Small intestine (tissue), 7 donors: ENCODE results near the gene DMTF1. TPM values are rescaled to one million over a fixed set of nuclear protein-coding genes. Genes with fewer than 3 reads are reported as not detected.
A peak's percentile ranks its signal among the peaks of the same experiment; 100 is the strongest.
"Not testable (repeated sequence)": the region's sequence is repeated elsewhere in the genome, so short reads cannot be mapped to it uniquely, and the experiment has no call there.

Experiments
- DNase-seq, 2 donors: peaks; one replicate each; pipeline versions ENCODE4 v3.0.0 to v3.0.0-alpha.2; 2013
- FAIRE-seq: peaks from 2 replicates; lab custom pipeline; 2012; peaks lifted over from hg19 to GRCh38; lab: Jason Lieb, UNC
- H3K27ac ChIP-seq, 3 donors: one replicate each; pipeline ENCODE4 v1.5.1; 2013; ENCODE audit warnings: low read length in 2 of 3, mild to moderate bottlenecking in 2 of 3, control low read depth in 1 of 3, inconsistent platforms in 1 of 3, low read depth in 1 of 3, moderate library complexity in 1 of 3
- H3K27me3 ChIP-seq, 3 donors: one replicate each; pipeline ENCODE4 v1.6.1; 2013; ENCODE audit warnings: low read length in 3 of 3, inconsistent platforms in 1 of 3; ENCODE audit not compliant: control insufficient read depth in 3 of 3, insufficient read depth in 3 of 3
- H3K36me3 ChIP-seq, 3 donors: one replicate each; pipeline ENCODE4 v1.6.1; 2013; ENCODE audit warnings: low read length in 3 of 3, inconsistent platforms in 1 of 3, low read depth in 1 of 3, mild to moderate bottlenecking in 1 of 3, moderate library complexity in 1 of 3; ENCODE audit not compliant: control insufficient read depth in 3 of 3, insufficient read depth in 2 of 3
- H3K4me1 ChIP-seq, 3 donors: one replicate each; pipeline ENCODE4 v1.6.1; 2013; ENCODE audit warnings: low read length in 2 of 3, inconsistent platforms in 1 of 3, low read depth in 1 of 3, mild to moderate bottlenecking in 1 of 3, moderate library complexity in 1 of 3; ENCODE audit not compliant: control insufficient read depth in 3 of 3, insufficient read depth in 2 of 3
- H3K4me3 ChIP-seq, 3 donors: one replicate each; pipeline ENCODE4 v1.5.1; 2013; ENCODE audit warnings: low read length in 3 of 3, control low read depth in 1 of 3, inconsistent platforms in 1 of 3, low read depth in 1 of 3, mild to moderate bottlenecking in 1 of 3, moderate library complexity in 1 of 3
- H3K9me3 ChIP-seq, 2 donors: one replicate each; pipeline ENCODE4 v1.6.1; 2013; ENCODE audit warnings: low read depth in 1 of 2, low read length in 1 of 2; ENCODE audit not compliant: control insufficient read depth in 2 of 2, insufficient read depth in 1 of 2
- WGBS, 3 donors: extraction: QIAGEN DNeasy Blood & Tissue Kit; methylation state at CpG; one replicate each; pipeline ENCODE4 v1.1.7; 2013; 5-methylcytosine and 5-hydroxymethylcytosine counted together
- polyA plus RNA-seq, 4 donors: library from polyadenylated mRNA; stranded (reverse) in 3 of 4; unstranded in 1 of 4; fragments of 200-250 nt in 3 of 4; fragments of 120-200 nt in 1 of 4; gene quantifications; one replicate each; pipeline versions ENCODE4 v1.2.1 to v1.2.3, GENCODE V29; 2013
- donor health status: healthy with polysubstance abuse.
- donor health status: control.
- donor health status: control.
- donor health status: Bipolar disorder and iron deficiency.
- donor health status: healthy.

Gene DMTF1
- polyA plus RNA-seq, 4 donors, result 15.4 to 118 (median 25.6) TPM

DNA sequence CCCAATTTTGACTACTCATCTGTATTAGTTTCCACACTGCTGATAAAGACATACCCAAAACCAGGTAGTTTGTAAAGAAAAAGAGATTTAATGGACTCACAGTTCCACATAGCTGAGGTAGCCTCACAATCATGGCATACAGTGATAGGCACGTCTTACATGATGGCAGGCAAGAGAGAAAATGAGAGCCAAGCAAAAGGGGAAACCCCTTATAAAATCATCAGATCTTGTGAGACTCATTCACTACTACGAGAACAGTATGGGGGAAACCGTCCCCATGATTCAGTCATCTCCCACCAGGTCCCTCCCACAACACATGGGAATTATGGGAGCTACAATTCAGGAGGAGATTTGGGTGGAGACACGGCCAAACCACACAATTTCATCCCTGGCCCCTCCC, 51.7 kb downstream of the DMTF1 start:
- H3K4me3 ChIP-seq, FAIRE-seq, H3K27me3 ChIP-seq, DNase-seq, H3K27ac ChIP-seq, H3K4me1 ChIP-seq: not testable (repeated sequence)
- WGBS, 3 donors, result 84 to 90% (median 89%) methylated on average over 4 of the region's 4 CpGs
- H3K36me3 ChIP-seq, result peaks cover 0 to 14% (median 2%) of the 10 kb centered on the region in 3 donors
- peaks cover 0 to 29% of the 10 kb centered on the region in 2 donors for H3K9me3 ChIP-seq

DNA sequence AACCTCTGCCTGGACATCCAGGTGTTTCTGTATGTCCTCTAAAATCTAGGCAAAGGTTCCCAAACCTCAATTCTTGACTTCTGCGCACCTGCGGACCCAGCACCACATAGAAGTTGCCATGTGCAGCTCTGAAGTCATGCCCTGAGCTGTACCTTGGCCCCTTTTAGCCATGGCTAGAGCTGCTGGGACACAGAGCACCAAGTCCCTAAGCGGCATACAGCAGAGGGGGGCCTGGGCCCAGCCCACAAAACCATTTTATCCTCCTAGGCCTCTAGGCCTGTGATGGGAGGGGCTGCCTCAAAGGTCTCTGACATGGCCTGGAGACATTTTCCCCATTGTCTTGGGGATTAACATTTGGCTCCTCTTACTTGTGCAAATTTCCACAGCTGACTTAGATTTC, 52.7 kb downstream of the DMTF1 start:
- Histone ChIP-seq H3K27me3 (no peaks in the 10 kb centered on the region), H3K36me3 (peaks cover 0 to 14% (median 2%) of the 10 kb centered on the region in 3 donors), H3K9me3 (peaks cover 0 to 29% of the 10 kb centered on the region in 2 donors), H3K4me1 (peaks cover 0 to 4% (median 0%) of the 10 kb centered on the region in 3 donors), H3K27ac (no peak overlapping the region), H3K4me3 (no peak overlapping the region)
- DNase-seq, result no peak
- WGBS, 3 donors, result 65 to 82% (median 70%) methylated on average over 3 of the region's 3 CpGs
- no peak for FAIRE-seq

DNA sequence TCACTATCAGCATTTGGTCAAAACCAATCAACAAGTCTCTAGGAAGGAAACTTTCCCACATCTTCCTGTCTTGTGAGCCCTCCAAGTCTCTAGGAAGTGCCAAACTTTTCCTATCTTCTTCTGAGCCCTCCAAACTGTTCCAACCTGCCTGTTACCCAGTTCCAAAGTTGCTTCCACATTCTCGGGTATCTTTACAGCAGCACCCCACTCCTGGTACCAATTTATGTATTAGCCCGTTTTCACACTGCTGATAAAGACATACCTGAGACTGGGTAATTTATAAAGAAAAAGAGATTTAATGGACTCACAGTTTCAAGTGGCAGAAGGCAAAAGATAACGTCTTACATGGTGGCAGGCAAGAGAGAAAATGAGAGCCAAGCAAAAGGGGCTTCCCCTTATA, 53.4 kb downstream of the DMTF1 start:
- H3K9me3 ChIP-seq, result peaks cover 0 to 29% of the 10 kb centered on the region in 2 donors
- not testable (repeated sequence) for FAIRE-seq, H3K27me3 ChIP-seq, H3K4me1 ChIP-seq, H3K27ac ChIP-seq, DNase-seq, H3K4me3 ChIP-seq
- H3K36me3 ChIP-seq, result peaks cover 0 to 18% (median 0%) of the 10 kb centered on the region in 3 donors
- 95 to 99% (median 97%) methylated on average over 3 of the region's 3 CpGs for WGBS, 3 donors

DNA sequence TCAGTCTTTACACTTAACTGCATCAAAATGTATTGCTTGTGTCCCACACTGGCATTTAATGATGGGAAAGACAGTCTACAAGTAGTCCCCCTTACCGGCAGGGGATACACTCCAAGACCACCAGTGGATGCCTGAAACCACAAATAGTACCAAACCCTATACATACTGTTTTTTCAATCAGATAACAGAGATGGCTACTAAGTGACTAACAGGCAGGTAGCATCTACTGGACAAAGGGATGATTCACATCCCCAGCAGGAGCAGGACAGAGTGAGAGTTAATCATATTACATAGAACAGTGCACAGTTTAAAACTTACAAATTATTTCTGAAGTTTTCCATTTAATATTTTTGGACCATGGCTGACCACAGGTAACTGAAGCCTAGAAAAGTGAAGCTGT, 54.1 kb downstream of the DMTF1 start:
- no peak overlapping the region for H3K27ac ChIP-seq
- peaks cover 0 to 6% (median 4%) of the 10 kb centered on the region in 3 donors for H3K4me1 ChIP-seq
- H3K27me3 ChIP-seq, result no peaks in the 10 kb centered on the region
- FAIRE-seq, result no peak
- H3K36me3 ChIP-seq, result peaks cover 0 to 20% (median 0%) of the 10 kb centered on the region in 3 donors
- no peak overlapping the region for H3K4me3 ChIP-seq
- WGBS, 3 donors, result 96 to 100% (median 96%) methylated on average over 1 of the region's 1 CpG
- peaks cover 0 to 29% of the 10 kb centered on the region in 2 donors for H3K9me3 ChIP-seq
- DNase-seq, result no peak

DNA sequence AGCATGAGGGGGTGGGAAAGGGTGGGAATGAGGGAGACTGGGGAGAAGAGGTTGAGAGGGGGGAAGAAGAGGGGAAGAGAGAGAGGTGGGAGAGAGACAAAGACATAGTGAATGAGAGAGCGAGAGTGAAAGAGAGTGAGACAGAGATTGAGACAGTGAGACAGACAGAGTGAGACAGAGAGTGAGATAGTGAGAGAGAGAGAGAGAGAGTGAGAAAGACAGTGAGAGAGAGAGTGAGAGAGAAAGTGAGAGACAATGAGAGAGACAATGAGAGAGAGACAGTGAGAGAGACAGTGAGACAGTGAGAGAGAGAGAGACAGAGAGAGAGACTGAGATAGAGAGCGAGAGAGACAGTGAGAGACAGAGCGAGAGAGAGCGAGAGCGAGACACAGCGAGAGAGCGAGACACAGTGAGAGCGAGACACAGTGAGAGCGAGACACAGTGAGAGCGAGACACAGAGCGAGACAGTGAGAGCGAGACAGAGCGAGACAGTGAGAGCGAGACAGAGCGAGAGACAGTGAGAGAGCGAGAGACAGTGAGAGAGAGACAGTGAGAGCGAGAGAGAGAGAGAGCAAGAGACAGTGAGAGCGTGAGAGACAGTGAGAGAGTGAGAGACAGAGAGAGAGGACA, 57.2 kb downstream of the DMTF1 start:
- H3K27ac ChIP-seq, result no peak overlapping the region
- no peak overlapping the region for H3K4me3 ChIP-seq
- H3K36me3 ChIP-seq, result peaks cover 0 to 20% (median 2%) of the 10 kb centered on the region in 3 donors
- WGBS, 3 donors, result 92 to 95% (median 93%) methylated on average over 17 to 18 of the region's 18 CpGs
- H3K4me1 ChIP-seq, result peaks cover 0 to 6% (median 5%) of the 10 kb centered on the region in 3 donors
- no peak for FAIRE-seq
- H3K9me3 ChIP-seq, result peaks cover 0 to 25% of the 10 kb centered on the region in 2 donors
- H3K27me3 ChIP-seq, result no peaks in the 10 kb centered on the region
- DNase-seq, result no peak

DNA sequence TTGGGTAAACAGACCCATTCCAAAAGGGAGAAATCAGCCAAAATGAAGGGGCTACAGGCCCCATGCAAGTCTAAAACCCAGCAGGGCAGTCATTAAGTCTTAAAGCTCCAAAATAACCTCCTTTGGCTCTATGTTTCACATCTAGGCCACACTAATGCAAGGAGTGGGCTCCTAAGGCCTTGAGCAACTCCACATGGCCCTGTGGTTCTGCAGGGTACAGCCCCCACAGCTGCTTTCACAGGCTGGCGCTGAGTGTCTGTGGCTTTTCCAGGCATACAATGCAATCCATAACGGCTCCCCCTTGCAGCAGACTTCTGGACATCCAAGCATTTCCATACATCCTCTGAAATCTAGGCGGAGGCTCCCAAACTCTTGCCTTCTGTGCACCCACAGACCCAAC, 58.3 kb downstream of the DMTF1 start:
- no peak overlapping the region for H3K27ac ChIP-seq
- peaks cover 0 to 6% (median 5%) of the 10 kb centered on the region in 3 donors for H3K4me1 ChIP-seq
- no peak overlapping the region for H3K4me3 ChIP-seq
- WGBS, 3 donors, result 87 to 95% (median 87%) methylated on average over 3 of the region's 3 CpGs
- no peaks in the 10 kb centered on the region for H3K27me3 ChIP-seq
- no peak for DNase-seq
- peaks cover 0 to 16% (median 2%) of the 10 kb centered on the region in 3 donors for H3K36me3 ChIP-seq
- FAIRE-seq, result no peak
- H3K9me3 ChIP-seq, result peaks cover 0 to 16% of the 10 kb centered on the region in 2 donors

DNA sequence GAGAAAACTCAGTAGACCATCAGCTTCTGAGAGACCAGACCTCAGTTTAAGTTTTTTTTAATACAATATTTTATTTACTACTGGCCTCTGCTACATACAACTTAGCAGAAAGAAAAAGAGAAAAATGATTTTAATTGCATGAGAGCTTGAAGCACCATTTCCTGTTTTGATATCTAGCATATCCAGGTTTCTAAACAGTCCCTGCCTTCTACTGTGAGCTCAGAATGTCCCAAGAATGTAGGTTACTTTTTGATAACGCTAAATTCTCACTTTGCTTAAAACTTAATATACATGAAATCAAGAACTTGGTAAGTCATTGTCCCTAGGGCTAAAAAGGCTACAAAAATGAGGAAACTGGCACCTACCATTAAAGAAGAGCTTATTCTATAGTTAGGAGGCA, 60.2 kb downstream of the DMTF1 start:
- peaks cover 0 to 15% (median 2%) of the 10 kb centered on the region in 3 donors for H3K36me3 ChIP-seq
- H3K9me3 ChIP-seq, result peaks cover 0 to 4% of the 10 kb centered on the region in 2 donors
- DNase-seq (no peak), FAIRE-seq (no peak)
- no peaks in the 10 kb centered on the region for H3K27me3 ChIP-seq
- H3K4me1 ChIP-seq, result peaks cover 6 to 9% (median 9%) of the 10 kb centered on the region in 3 donors
- 54 to 77% (median 68%) methylated on average over 1 of the region's 1 CpG for WGBS, 3 donors
- H3K4me3 ChIP-seq, result no peak overlapping the region
- H3K27ac ChIP-seq, result peak overlapping the region in 1 of 3 donors; percentile 11

DNA sequence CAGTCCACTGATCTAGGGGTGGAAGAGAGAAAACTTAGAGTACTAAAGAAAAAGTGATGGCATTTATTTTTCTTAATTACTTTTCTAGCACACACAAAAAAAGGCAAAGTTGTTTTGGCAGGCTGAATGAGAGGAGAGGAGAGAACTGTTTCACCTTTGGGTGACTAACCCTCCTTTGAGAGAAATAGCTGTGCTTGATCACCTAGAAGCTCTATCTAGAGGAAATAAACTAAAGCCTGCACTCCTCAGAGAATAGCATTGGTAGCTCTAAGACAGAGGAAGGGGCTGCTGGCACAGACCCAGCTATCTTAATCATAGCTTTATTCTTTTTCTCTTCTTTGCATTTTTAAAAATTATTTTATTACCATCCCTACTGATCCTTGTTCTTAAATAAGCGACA, 61.0 kb downstream of the DMTF1 start:
- H3K9me3 ChIP-seq, result no peaks in the 10 kb centered on the region
- no peak overlapping the region for H3K4me3 ChIP-seq
- H3K36me3 ChIP-seq, result peaks cover 0 to 15% (median 2%) of the 10 kb centered on the region in 3 donors
- no peak for DNase-seq
- peaks cover 9 to 12% (median 12%) of the 10 kb centered on the region in 3 donors for H3K4me1 ChIP-seq
- H3K27ac ChIP-seq, result peak overlapping the region in 1 of 3 donors; percentile 11
- no peaks in the 10 kb centered on the region for H3K27me3 ChIP-seq
- WGBS, 3 donors, result 78 to 94% (median 90%) methylated on average over 1 of the region's 1 CpG
- no peak for FAIRE-seq
